Endothelial cell of umbilical vein (primary cell): ENCODE measurements around the gene ZFR. TPM values are rescaled to one million over a fixed set of nuclear protein-coding genes. Genes with fewer than 3 reads are reported as not detected.

ENCODE experiments used
- BruUV-seq: library from RNA; stranded (reverse); fragments of 400-500 nt; replicated peaks from 2 replicates; lab custom pipeline; 2021; lab: Mats Ljungman, UMichigan
- CTCF ChIA-PET: fragments of 300-600, 350-600 bp; sonication (Branson Sonifier 250); formaldehyde crosslinking; loops from one replicate; lab custom pipeline; 2021; ENCODE audit warnings: antibody characterized with exemption, inconsistent platforms; lab: Charles Lee
- POLR2A ChIA-PET: fragments of 300-600, 350-600 bp; sonication (Branson Sonifier 250); formaldehyde crosslinking; loops from one replicate; lab custom pipeline; 2021; ENCODE audit warnings: antibody characterized with exemption, inconsistent platforms; lab: Charles Lee
- DNase-seq: peaks from one replicate; pipeline ENCODE4 v3.0.0-alpha.2; 2011; ENCODE audit warnings: low read depth, low spot score
- FAIRE-seq: peaks from 2 replicates; lab custom pipeline; 2011; peaks lifted over from hg19 to GRCh38; lab: Jason Lieb, UNC
- H2AFZ ChIP-seq: 2 replicates; pipeline ENCODE4 v1.6.0; 2012; ENCODE audit warnings: low read depth, low read length, control low read depth, inconsistent platforms
- H3K27ac ChIP-seq: 2 replicates; pipeline ENCODE4 v1.5.1; 2011; ENCODE audit warnings: low read depth, mild to moderate bottlenecking, control low read depth, low read length, moderate library complexity; ENCODE audit not compliant: insufficient read depth
- H3K27me3 ChIP-seq, 2 experiments: 2 replicates each; pipeline versions ENCODE4 v1.6.0 to v1.6.1; 2011; ENCODE audit warnings: low read length in 2 of 2, mixed read lengths in 1 of 2; ENCODE audit not compliant: control insufficient read depth in 2 of 2, insufficient read depth in 2 of 2
- H3K36me3 ChIP-seq, 2 experiments: 2 replicates in 1 of 2; 3 replicates in 1 of 2; pipeline ENCODE4 v1.5.1; 2011; ENCODE audit warnings: low read length in 2 of 2, mild to moderate bottlenecking in 1 of 2, moderate library complexity in 1 of 2; ENCODE audit not compliant: control insufficient read depth in 2 of 2, insufficient read depth in 2 of 2; ENCODE audit errors: extremely low read depth in 1 of 2
- H3K4me1 ChIP-seq: 3 replicates; pipeline ENCODE4 v1.5.1; 2011; ENCODE audit warnings: mild to moderate bottlenecking, low read length; ENCODE audit not compliant: control insufficient read depth, insufficient read depth; ENCODE audit errors: extremely low read depth
- H3K4me2 ChIP-seq: 2 replicates; pipeline ENCODE4 v1.6.1; 2011; ENCODE audit warnings: low read length, control low read depth, mixed read lengths; ENCODE audit not compliant: insufficient read depth
- H3K4me3 ChIP-seq, 3 experiments: fragments of 200-600 bp in 1 of 3; sonication (generic), shearing (Covaris generic) in 1 of 3; replicated peaks in 1 of 3; 2 replicates each; pipeline ENCODE4 v1.5.1; 2011 to 2016; ENCODE audit warnings: control low read depth in 3 of 3, low read length in 3 of 3, mild to moderate bottlenecking in 2 of 3, inconsistent platforms in 1 of 3, low read depth in 1 of 3, moderate library complexity in 1 of 3; ENCODE audit not compliant: insufficient read depth in 1 of 3
- H3K79me2 ChIP-seq: 2 replicates; pipeline ENCODE4 v1.6.0; 2012; ENCODE audit warnings: low read length, inconsistent platforms; ENCODE audit not compliant: control insufficient read depth, insufficient read depth
- H3K9ac ChIP-seq: replicated peaks from 2 replicates; pipeline ENCODE3; 2011; ENCODE audit warnings: low read length, control low read depth; ENCODE audit not compliant: insufficient read depth; ENCODE audit errors: extremely low read depth
- H3K9me1 ChIP-seq: replicated peaks from 3 replicates; pipeline ENCODE4 v1.6.0; 2011; ENCODE audit warnings: mild to moderate bottlenecking, low read length; ENCODE audit not compliant: control insufficient read depth, insufficient read depth; ENCODE audit errors: extremely low read depth
- H3K9me3 ChIP-seq: replicated peaks from 2 replicates; pipeline ENCODE4 v1.5.1; 2012; ENCODE audit warnings: low read length, inconsistent platforms; ENCODE audit not compliant: control insufficient read depth, insufficient read depth
- H4K20me1 ChIP-seq: replicated peaks from 2 replicates; pipeline ENCODE3; 2011; ENCODE audit warnings: mild to moderate bottlenecking, low read length; ENCODE audit not compliant: control insufficient read depth, insufficient read depth; ENCODE audit errors: extremely low read depth
- EZH2 ChIP-seq: IDR thresholded peaks from 2 replicates; pipeline ENCODE4 v1.6.1; 2012; ENCODE audit warnings: borderline replicate concordance, low read depth, mild to moderate bottlenecking, moderate library complexity, low read length, inconsistent platforms; ENCODE audit not compliant: severe bottlenecking
- FOS ChIP-seq: IDR thresholded peaks from 2 replicates; pipeline ENCODE4 v1.6.1; 2011; ENCODE audit warnings: mild to moderate bottlenecking, low read length, moderate library complexity, borderline replicate concordance; ENCODE audit not compliant: insufficient read depth
- GATA2 ChIP-seq: IDR thresholded peaks from 2 replicates; pipeline ENCODE4 v1.7.0; 2011; ENCODE audit warnings: low read depth, mild to moderate bottlenecking, moderate library complexity, mixed read lengths, low read length; ENCODE audit not compliant: insufficient read length, insufficient read depth
- JUN ChIP-seq: IDR thresholded peaks from 2 replicates; pipeline ENCODE4 v1.6.1; 2011; ENCODE audit warnings: borderline replicate concordance, low read depth; ENCODE audit not compliant: insufficient read length, insufficient read depth
- MYC ChIP-seq: IDR thresholded peaks from one replicate; pipeline ENCODE4 v1.6.1; 2011; ENCODE audit warnings: mild to moderate bottlenecking, low read depth, low read length
- POLR2A ChIP-seq: IDR thresholded peaks from 2 replicates; pipeline ENCODE4 v1.6.1; 2012; ENCODE audit warnings: low read depth, mild to moderate bottlenecking, control low read depth, low read length
- POLR2AphosphoS5 ChIP-seq: IDR thresholded peaks from 2 replicates; pipeline ENCODE4 v1.6.1; 2012; ENCODE audit warnings: low read depth, mild to moderate bottlenecking, control low read depth, low read length, moderate library complexity; ENCODE audit not compliant: insufficient read depth
- dilution Hi-C: fragments of 300-500 bp; cut with MboI; formaldehyde crosslinking; loops from one replicate; pipeline ENCODE4 v1.15.0; 2019; ENCODE audit warnings: low sequenced_read_pairs; ENCODE audit not compliant: extremely low pct_ligation_motif_present
- intact Hi-C: fragments of 100-400 bp; cut with micrococcal nuclease; formaldehyde crosslinking; loops from one replicate; pipeline ENCODE4 v1.10.0; 2022
- polyA plus RNA-seq, 4 experiments: library from polyadenylated mRNA; depleted of rRNA in 3 of 4; stranded (reverse) in 3 of 4; unstranded in 1 of 4; fragments of >200 nt; gene quantifications; 2 replicates each; pipeline versions ENCODE4 v1.2.1 to v1.2.3, GENCODE V29; 2011 to 2012; ENCODE audit warnings: missing spikeins in 1 of 4
- total RNA-seq: library from RNA; stranded (reverse); gene quantifications from 2 replicates; pipeline ENCODE4 v1.2.3, GENCODE V29; 2021
- TF ChIP-seq, protein P1 (sequence below), 2 donors: IDR thresholded peaks; 1 replicate in 1 of 2; 2 replicates in 1 of 2; pipeline ENCODE4 v1.5.1; 2011; ENCODE audit warnings: low read length in 2 of 2, mild to moderate bottlenecking in 2 of 2, moderate library complexity in 2 of 2, control low read depth in 1 of 2, inconsistent platforms in 1 of 2, low read depth in 1 of 2; ENCODE audit not compliant: insufficient read depth in 1 of 2; ENCODE audit errors: extremely low read depth in 1 of 2
- TF ChIP-seq, protein P2 (sequence below): IDR thresholded peaks from 2 replicates; pipeline ENCODE4 v1.6.1; 2011; ENCODE audit not compliant: insufficient read depth, insufficient read length

ZFR gene
- total and polyA plus RNA-seq, 2 donors (not counting 3 experiments of a cell fraction or from before 2014, with no cell fraction given): 60.1 to 79.4 TPM

DNA sequence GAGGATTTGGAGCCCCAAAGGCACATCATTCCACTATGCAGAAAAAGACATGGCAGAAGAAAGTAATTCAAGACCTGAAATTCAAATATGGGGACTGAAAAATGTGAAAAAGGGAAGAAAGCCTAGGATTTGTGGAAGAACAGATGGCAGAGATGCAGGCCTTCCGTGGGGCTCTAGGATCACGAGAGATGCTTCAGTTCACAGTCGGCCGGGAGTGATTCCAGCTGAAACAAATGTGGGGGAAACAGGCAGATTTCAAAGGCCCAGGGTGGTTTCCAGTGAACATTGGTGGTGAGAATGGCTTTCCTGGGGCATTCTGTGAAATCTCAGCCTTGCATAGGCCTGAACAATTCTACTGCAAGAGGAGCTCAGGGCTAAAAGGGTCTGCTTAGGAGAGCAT, 34.6 kb upstream of the ZFR start:
- H3K79me2 ChIP-seq: no peaks in the 10 kb centered on the region
- DNase-seq (no peak), FAIRE-seq (no peak)
- H3K27me3 ChIP-seq: no peaks in the 10 kb centered on the region
- POLR2A ChIA-PET: no interaction called here
- no peaks in the 10 kb centered on the region for H3K4me1 ChIP-seq
- H3K27ac ChIP-seq: no peak overlapping the region
- intact Hi-C loops (no loop called here), dilution Hi-C loops (no loop called here)
- H2AFZ ChIP-seq: no peak overlapping the region
- H4K20me1 ChIP-seq: no peaks in the 10 kb centered on the region
- BruUV-seq: no TSS peak
- CTCF ChIA-PET: interaction anchor here (1.0 to 1.2 kb wide), 2 partner anchors 10 to 111 kb away, joined by 3 to 8 read pairs; no protein-coding TSS in a partner anchor
- no peaks in the 10 kb centered on the region for H3K36me3 ChIP-seq
- TF ChIP-seq MYC (no peak), FOS (no peak), EZH2 (no peak), POLR2AphosphoS5 (no peak), GATA2 (no peak), JUN (no peak), POLR2A (no peak)
- TF ChIP-seq, protein P1, sequence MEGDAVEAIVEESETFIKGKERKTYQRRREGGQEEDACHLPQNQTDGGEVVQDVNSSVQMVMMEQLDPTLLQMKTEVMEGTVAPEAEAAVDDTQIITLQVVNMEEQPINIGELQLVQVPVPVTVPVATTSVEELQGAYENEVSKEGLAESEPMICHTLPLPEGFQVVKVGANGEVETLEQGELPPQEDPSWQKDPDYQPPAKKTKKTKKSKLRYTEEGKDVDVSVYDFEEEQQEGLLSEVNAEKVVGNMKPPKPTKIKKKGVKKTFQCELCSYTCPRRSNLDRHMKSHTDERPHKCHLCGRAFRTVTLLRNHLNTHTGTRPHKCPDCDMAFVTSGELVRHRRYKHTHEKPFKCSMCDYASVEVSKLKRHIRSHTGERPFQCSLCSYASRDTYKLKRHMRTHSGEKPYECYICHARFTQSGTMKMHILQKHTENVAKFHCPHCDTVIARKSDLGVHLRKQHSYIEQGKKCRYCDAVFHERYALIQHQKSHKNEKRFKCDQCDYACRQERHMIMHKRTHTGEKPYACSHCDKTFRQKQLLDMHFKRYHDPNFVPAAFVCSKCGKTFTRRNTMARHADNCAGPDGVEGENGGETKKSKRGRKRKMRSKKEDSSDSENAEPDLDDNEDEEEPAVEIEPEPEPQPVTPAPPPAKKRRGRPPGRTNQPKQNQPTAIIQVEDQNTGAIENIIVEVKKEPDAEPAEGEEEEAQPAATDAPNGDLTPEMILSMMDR (IDR thresholded peaks at IDR 0.05; ENCODE audit: extremely low read depth in 1 of 2, insufficient read depth in 1 of 2, low read depth in 1 of 2, low read length in 2 of 2): no peak
- TF ChIP-seq, protein P2, sequence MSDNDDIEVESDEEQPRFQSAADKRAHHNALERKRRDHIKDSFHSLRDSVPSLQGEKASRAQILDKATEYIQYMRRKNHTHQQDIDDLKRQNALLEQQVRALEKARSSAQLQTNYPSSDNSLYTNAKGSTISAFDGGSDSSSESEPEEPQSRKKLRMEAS: no peak
- H3K9me3 ChIP-seq: no peaks in the 10 kb centered on the region
- no peak overlapping the region for H3K4me3 ChIP-seq
- no peaks in the 10 kb centered on the region for H3K9me1 ChIP-seq
- no peak overlapping the region for H3K9ac ChIP-seq
- H3K4me2 ChIP-seq: no peak overlapping the region
